SIG-M5 treated with dmso at 0.1 percent for 504 hours (cell line): Measurements from ENCODE around the gene MPL.

Source experiments
- DNase-seq: peaks from one replicate; lab custom pipeline; 2025; ENCODE audit not compliant: unreplicated experiment; lab: John Stamatoyannopoulos, UW

The MPL gene

GRCh38 chr1:43321331-43321891 is 16.2 kb upstream of the MPL start:
- no peak for DNase-seq

DNA sequence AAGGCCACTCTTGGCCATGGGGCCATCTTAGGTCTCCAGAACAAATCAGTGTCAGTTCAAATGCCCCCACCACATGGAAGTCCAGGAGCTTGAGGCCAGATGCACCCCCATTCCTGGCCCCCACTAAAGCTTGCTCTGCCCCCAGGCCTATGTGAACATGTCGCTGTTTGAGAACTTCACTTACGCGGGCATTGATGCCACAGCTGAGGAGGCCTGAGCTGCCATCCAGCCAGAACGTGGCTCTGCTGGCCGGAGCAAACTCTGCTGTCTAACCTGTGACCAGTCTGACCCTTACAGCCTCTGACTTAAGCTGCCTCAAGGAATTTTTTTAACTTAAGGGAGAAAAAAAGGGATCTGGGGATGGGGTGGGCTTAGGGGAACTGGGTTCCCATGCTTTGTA is 15.1 kb upstream of the MPL start:
- no peak for DNase-seq

DNA sequence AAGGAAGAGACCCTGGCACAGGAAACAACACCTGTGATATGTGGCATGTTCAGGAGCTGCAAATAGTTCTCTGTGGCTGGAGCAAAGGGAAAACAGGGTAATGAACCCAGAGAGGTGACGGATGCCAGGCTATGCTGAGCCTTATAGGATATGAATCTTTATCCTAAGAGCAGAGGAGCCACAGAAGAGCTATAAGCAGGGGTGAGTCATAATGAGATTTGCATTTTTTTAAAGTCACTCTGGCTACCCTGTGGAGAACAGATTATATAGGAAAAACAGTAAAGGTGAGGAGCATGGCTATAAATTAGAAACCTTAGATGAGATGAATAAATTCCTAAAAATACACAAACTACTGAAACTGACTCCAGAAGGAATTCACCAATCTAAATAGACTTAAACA is 12.8 kb upstream of the MPL start:
- DNase-seq = no peak

GRCh38 chr1:43325381-43325780 is 12.2 kb upstream of the MPL start:
- no peak for DNase-seq

DNA sequence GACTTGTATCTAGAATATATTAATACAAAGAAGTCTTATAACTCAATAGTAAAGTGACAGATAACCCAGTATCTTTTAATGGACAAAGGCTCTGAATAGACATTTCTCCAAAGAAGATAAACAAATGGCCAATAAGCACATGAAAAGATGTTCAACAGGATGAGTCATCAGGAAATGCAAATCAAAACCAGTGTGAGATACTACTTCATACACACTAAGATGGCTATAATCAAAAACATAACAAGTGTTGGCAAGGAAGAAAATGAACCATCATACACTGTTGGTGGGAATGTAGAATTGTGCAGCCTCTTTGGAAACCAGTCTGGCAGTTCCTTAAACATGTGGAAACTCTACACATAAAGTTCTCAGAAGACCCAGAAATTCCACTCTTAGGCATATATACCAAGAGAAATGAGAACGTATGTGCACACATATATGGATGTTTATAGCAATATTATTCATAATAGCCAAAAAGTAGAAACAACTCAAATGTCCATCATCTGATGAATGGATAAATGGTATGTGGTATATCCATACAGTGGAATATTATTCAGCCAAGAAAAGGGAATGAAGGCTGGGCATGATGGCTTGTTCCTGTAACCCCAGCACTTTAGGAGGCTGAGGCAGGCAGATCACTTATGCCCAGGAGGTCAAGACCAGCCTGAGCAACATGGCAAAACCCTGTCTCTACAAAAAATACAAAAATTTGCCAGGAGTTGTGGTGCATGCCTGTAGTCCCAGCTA is 9.9 kb upstream of the MPL start:
- DNase-seq = no peak

DNA sequence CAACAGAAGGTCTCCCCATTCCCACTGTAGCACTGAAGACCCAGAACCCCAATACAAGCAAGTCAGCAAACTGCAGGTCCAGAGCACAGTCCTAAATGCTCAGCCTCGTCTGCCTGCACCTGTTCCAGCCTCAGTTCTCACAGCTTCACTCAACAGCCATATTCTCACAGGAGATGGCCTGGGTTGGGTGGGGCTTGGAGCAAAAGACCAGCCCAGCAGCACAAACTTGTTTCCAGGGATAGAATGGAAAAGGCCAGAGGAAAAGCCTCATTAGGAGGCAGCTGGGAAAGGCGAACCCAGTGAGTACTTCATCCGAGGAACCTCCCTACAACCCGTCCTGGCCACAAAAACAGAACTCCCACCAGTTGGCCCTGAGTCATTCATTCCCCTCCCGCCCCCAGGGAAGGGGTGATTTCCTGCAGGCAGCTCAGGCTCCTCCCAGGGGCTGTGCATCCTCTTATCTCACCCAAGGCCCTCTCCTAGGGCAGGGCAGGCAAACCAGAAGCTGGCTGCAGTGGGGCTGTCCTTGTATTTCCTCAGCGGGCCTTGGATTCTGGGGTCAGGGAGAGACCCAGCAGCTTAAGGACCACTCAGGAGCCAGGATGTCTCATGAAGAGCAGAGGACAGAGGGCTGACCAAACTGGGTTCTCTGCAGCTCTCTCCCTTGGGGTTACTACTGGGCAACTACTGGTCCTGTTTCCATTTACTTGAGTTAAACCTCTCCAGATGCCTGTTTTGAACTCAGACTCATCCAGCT is 7.4 kb upstream of the MPL start:
- DNase-seq = peak; percentile 49

GRCh38 chr1:43331688-43332087 is 5.9 kb upstream of the MPL start:
- no peak for DNase-seq

- DNase-seq = no peak
Observed at GRCh38 chr1:43334453-43335205, 3.0 kb upstream of the MPL start.

- no peak for DNase-seq
Observed at GRCh38 chr1:43338001-43338400, 383 bp downstream of the MPL start.

- DNase-seq = no peak
Observed at GRCh38 chr1:43339584-43340232, 2.1 kb downstream of the MPL start.

DNA sequence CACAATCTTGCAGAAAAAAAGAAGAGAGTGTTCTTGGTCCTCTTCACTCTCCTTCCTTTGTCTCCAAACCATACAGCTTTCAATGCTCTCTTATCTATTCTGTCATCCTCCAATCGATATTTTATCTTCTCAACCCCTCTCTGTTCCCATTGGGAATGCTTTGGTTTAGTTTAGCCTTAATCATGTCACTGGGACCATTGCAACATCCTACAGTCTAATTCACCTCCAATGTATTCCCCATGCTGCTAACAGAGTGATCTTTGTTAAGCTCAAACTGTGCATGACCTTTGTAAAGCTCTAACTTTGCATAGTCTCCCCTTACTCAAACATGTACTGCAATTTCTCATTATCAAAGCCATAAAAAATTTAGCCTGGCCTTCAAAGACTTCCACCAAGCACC is 2.9 kb downstream of the MPL start:
- no peak for DNase-seq

DNA sequence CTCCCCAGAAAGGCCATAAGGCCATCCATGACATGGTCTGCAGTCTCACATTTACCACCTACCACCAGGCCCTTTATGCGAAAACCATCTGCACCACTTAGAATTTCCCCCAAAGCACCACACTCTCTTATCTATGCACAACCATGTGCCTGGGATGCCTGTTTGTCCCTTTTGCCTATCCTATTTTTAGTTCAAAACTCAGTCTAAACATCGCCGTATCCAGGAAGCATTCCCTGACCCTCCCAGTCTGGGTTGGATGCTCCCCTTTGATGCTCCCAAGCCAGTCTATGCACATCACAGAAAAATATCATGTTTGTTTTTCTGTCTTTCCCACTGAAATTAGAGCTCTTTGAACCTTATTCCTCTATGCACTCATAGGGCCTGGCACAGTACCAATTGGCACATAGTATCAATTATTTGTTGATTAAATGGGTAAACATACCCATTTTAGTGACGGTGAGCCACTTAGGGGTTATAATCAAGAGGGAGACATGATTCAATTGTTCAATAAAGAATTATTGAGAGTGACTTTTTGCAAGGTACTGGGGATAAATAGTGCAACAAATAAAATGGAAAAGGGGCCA is 6.7 kb downstream of the MPL start:
- no peak for DNase-seq

GRCh38 chr1:43345120-43345519 is 7.5 kb downstream of the MPL start:
- DNase-seq = no peak

GRCh38 chr1:43346636-43347035 is 9.0 kb downstream of the MPL start:
- no peak for DNase-seq

- no peak for DNase-seq
Observed at GRCh38 chr1:43348343-43348808, 10.8 kb downstream of the MPL start.

DNA sequence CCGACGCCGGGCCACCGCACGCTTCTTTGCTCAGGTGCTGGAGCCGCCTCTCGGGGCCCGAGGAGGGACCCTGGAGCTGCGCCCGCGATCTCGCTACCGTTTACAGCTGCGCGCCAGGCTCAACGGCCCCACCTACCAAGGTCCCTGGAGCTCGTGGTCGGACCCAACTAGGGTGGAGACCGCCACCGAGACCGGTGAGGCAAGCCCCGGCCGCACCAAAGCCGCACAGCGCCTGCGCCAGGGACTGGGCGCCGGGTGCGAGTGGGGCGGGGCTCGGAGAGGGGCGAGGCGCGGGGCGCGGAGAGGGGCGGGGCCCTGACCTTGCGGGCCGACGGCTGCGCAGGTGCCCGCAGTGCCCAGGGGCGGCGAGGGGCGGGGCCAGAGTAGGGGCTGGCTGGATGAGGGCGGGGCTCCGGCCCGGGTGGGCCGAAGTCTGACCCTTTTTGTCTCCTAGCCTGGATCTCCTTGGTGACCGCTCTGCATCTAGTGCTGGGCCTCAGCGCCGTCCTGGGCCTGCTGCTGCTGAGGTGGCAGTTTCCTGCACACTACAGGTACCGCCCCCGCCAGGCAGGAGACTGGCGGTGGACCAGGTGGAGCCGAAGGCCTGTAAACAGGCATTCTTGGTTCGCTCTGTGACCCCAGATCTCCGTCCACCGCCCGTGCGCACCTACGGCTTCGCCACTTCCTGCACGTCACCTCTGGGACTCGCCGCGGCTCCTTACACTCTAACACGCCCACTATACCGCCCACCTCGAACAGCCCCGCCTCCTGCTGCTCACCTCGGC is 11.4 kb downstream of the MPL start:
- no peak for DNase-seq

DNA sequence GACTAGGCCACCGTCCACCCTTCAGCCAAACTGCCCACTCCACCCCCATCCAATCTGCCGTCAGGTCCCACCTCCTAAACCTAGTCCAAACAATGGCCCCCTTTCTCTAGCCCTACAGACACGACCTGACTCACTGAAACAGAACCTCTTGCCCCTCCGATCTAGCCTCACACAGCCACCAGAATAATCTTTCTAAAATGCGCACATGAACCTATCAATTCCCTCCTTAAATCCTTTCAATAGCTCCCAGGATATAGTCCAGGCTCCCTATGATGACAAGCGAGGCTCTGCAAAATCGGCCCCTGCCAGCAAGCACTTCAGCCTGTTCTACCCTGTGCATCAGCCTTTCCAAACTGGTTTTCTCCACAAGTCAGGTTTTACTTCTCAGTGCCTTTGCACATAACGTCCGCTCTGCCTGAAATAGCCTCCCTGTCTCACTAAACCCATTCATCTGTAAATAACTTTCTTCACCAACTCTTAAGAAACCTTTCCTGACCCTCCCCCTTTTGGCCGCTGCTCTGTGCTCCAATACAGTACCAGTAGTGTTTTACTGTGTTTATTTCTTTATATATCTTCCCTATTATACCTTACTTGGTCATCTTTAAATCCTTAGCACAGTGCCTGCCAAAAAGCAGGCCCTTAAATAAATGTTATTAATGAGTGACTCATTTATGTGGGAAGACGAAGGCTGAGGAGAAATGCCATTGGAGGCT is 12.1 kb downstream of the MPL start:
- no peak for DNase-seq

DNA sequence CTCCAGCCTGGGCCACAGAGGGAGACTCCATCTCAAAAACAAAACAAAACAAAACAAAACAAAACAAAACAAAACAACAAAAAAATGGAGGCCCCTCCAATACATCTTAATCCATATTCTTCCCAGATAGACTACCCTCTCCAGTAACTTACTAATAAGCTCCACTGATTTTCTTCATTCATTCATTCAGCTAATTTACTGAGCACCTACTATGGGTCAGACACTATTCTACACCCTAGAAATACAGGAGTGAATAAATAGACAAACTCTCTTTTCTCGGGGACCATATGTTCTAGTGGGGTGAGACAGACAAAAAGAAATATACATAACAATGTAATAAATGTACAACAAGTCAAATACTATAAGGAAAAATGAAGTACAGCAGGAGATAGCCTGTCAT is 13.4 kb downstream of the MPL start:
- no peak for DNase-seq
